WI38 (cell line): ENCODE measurements around the gene NINL.

Experiments
- H3K4me3 ChIP-seq: 2 replicates; pipeline ENCODE4 v1.5.1; 2011; ENCODE audit warnings: low read depth, mild to moderate bottlenecking, control low read depth, low read length
- TF ChIP-seq, protein P1 (sequence below): IDR thresholded peaks from 2 replicates; pipeline ENCODE4 v1.5.1; 2012; ENCODE audit warnings: low read depth, mild to moderate bottlenecking, control low read depth, low read length

The NINL gene

DNA sequence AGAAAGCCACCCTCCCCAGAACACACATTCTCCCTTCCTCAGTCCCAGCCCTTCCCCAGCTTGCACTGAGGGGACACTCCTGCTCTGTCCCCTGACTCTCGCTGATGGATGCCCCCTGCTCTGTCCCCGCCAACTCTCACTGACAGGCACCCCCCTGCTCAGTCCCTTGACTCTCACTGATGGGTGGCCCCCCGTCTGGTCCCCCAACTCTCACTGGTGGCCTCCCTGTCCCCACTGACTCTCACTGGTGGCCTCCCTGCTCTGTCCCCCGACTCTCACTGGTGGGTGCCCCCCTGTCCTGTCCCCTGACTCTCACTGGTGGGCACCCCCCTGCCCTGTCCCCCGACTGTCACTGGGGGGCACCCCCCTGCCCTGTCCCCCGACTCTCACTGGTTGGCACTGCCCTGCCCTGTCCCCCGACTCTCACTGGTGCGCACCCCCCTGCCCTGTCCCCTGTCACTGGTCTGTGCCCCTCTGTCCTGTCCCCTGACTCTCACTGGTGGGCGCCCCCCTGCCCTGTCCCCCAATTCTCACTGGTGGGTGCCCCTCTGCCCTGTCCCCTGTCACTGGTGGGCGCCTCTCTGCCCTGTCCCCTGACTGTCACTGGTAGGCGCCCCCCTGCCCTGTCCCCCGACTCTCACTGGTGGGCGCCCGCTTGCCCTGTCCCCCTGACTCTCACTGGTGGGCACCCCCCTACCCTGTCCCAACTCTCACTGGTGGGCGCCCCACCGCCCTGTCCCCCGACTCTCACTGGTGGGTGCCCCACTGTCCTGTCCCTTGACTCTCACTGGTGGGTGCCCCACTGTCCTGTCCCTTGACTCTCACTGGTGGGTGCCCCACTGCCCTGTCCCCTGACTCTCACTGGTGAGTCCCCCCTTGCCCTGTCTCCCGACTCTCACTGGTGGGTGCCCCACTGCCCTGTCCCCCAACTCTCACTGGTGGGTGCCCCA is 116.9 kb downstream of the NINL start:
- TF ChIP-seq, protein P1, sequence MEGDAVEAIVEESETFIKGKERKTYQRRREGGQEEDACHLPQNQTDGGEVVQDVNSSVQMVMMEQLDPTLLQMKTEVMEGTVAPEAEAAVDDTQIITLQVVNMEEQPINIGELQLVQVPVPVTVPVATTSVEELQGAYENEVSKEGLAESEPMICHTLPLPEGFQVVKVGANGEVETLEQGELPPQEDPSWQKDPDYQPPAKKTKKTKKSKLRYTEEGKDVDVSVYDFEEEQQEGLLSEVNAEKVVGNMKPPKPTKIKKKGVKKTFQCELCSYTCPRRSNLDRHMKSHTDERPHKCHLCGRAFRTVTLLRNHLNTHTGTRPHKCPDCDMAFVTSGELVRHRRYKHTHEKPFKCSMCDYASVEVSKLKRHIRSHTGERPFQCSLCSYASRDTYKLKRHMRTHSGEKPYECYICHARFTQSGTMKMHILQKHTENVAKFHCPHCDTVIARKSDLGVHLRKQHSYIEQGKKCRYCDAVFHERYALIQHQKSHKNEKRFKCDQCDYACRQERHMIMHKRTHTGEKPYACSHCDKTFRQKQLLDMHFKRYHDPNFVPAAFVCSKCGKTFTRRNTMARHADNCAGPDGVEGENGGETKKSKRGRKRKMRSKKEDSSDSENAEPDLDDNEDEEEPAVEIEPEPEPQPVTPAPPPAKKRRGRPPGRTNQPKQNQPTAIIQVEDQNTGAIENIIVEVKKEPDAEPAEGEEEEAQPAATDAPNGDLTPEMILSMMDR, result no peak
- no peak overlapping the region for H3K4me3 ChIP-seq

DNA sequence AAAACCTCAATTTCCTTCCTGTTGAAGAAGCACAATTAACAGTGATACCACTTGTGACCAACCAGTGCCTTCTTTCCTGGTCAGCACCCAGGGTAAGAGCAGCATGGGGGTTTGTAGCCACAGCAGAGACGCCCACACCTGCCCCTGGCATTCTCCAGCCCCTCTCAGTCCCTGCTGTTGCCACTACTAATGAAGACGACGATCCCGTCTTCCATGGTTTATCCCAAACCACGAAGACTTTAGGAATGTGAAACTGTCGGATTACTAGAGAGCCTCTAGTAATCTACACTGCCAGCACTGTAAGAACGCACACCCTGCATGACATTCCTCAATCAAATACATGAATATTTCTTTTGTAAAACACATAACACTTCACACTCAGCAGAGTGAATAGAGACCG is 117.9 kb downstream of the NINL start:
- H3K4me3 ChIP-seq, result no peak overlapping the region
- TF ChIP-seq, protein P1, result no peak

DNA sequence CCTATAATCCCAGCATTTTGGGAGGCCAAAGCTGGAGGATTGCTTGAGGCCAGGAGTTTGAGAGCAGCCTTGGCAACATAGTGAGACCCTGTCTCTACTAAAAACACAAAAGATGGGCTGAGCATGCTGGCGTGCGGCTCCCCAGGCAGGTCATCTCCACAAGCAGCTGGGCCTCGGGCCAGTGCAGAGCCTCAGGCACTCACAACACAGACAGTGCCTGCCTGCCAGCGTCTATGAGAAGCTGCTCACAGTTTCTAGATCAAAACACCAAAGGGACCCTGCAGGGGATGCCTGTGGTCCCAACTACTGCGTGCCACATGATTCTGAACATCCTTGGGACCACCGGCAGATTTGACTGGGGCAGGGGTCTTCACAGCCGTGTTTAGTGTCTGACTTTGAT is 118.5 kb downstream of the NINL start:
- TF ChIP-seq, protein P1, result no peak
- no peak overlapping the region for H3K4me3 ChIP-seq

DNA sequence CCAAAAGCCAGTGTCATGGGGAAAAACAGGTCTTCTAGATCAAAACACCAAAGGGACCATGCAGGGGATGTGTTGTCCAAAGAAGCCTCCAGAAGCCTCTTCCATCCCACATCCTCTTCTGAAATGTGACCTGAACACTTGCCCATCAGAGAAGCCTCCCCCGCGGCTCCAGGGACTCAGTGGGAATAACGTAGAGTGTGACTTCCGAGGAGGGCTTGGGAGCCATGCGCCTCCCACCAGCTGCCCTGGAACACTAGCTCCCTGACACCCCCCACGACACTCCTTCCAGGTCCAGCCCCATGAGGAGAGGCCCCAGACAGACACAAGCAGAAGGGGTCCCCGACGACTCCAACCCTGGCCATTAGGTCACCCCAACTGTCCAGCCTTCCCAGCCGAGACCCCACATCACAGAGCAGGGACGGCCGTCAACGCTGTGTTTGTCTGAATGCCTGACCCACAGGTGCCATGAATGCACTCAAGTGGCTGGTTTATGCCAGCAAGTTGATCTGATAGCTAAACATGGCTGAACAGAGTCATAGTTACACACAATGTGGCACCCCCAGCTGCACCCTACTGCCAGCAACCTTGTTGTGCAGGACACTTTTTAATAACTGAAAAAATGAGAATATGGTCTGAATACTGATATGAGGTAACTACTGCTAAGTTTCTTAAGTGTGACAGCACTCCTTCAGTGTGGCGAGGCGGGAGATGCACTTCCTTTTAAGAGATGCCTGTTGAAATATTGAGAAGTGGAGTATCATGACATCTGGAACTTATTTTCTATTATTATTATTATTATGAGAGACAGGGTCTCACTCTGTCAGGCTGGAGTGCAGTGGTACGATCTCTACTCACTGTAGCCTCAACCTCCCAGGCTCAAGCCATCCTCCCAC is 119.8 kb downstream of the NINL start:
- TF ChIP-seq, protein P1, result no peak
- no peak overlapping the region for H3K4me3 ChIP-seq

DNA sequence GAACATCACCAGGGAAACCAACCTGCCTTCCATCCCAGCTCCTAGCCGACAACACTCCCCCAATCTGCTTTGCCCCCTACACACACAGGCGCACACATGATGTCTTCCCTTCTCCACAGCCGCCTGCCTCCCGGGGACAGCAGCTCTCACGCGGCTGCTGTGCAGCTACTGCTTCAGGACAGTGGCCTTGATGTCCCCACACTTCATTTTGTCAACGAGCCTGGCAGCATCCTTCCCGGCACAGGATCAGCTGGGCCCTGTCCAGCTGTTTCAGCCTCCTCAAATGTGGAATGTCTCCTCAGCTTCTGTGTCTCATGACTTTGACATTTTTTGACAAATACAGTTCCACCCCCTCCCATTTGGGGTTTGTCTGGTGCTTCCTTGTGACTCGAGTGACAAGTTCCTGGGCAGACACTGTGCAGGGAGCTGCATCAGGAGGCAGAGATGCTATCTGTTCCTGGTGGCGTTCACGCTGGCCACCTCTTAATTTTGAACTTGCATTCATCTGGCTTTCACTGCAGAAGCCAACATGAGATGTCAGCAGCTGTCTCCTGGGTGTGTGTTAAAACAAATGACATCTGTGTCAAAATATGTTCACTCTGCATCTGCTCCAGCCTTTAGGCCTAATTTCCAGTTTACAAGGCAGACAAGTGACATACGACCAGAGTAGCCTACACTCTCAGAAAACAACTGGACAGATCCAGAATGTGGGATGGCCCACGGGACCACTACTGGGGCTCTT is 120.7 kb downstream of the NINL start:
- TF ChIP-seq, protein P1, result no peak
- H3K4me3 ChIP-seq, result no peak overlapping the region

DNA sequence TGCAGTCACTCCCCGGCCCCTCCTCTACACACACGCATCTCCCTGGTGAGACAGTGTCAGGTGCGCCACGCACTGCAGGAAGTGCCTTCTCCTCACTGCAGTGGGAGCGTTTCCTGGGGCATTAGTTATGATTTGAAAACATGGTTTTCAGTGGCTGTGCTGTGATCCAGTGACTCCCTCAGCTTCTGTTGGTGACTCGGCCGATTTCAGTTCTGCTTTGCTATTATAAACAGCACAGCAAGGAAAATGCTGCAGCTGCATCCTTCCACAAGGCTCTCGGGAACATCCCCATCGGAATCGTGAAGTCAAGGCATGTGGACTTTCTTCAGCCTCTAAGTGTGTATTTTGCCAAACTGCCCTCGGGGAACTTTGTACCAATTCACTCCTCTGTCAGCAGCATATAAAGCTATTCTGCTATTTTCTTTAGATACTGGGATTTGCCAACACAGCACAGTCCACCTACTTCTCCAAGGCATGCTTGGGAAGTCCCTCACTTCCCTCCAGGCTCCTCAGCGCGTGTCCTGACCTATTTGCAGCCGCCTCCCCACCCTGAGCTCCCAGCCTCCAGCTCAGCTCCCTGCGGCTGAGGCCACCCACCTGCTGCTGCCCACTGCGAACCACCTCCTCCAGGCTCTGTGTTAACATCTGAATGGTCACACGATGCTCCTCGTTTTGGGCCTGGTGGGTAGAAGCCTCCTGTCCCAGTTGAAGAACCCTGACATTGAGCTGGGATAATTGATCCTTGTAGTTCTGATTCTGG is 123.4 kb downstream of the NINL start:
- no peak overlapping the region for H3K4me3 ChIP-seq
- TF ChIP-seq, protein P1, result no peak
